NCI-H2029 treated with DMSO at 0.1 percent for 48 hours (cell line): ENCODE data around the gene ATG7.
"Not testable (repeated sequence)": the region's sequence is repeated elsewhere in the genome, so short reads cannot be mapped to it uniquely, and the experiment has no call there.

Experiments
- DNase-seq: peaks from one replicate; lab custom pipeline; 2025; lab: John Stamatoyannopoulos, UW

Gene ATG7

GRCh38 chr3:11434563-11435096 lies 162.4 kb downstream of the ATG7 start:
- no peak for DNase-seq

- DNase-seq, result no peak
Measured at GRCh38 chr3:11435440-11436165, 163.4 kb downstream of the ATG7 start.

DNA sequence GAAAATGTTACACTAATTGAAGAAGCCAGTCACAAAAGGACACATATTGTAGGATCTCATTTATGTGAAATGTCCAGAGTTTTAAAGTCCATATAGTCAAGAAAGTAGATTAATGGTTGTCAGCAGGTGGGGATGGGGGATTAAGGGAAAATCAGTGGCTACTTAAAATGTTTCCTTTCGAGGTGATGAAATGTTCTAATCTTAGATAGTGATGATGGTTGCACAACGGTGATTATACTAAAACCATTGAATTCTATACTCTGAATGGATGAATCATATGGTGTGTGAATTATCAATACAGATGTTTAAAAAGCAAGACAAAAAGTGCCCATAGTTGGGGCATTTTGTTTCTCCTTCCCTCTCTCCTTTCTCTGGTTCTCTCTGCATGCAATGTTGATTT lies 164.6 kb downstream of the ATG7 start:
- no peak for DNase-seq

- DNase-seq, result no peak
Measured at GRCh38 chr3:11437506-11437905, 165.3 kb downstream of the ATG7 start.

- DNase-seq, result no peak
Measured at GRCh38 chr3:11438646-11439045, 166.4 kb downstream of the ATG7 start.

GRCh38 chr3:11441346-11441745 lies 169.1 kb downstream of the ATG7 start:
- not testable (repeated sequence) for DNase-seq

DNA sequence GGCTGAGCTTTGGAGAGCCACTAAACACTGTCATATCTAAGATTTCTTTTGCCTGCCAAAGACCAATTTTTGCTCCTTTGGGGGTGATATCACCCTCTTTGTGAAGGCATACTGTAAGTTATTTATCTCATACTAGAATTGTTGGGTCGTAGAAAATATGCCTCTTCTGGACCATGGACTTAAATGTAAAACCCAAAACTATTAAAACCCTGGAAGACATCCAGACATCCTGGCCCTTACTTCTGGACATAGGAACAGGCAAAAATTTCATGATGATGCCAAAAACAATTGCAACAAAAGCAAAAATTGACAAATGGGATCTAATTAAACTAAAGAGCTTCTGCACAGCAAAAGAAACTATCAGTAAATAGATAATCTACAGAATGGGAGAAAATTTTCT lies 172.2 kb downstream of the ATG7 start:
- DNase-seq, result no peak

GRCh38 chr3:11445193-11445592 lies 173.0 kb downstream of the ATG7 start:
- not testable (repeated sequence) for DNase-seq

DNA sequence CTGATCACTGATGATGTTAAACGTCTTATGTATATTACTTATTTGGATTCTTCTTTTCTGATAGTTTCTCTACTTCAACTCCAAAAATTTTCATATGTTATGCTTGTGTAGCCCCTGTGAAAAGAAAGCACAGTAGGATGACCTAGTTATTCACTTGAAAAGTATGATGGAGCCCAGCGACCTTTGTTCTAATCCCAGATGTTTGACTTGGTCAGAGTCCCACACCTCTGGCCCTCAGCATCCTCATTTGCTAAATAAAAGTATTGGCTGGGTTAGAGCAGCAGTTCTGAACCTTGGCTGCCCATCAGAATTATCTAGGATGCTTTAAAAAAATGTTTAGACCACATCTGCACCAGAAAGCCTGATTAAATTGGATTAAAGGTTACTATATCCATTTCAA lies 173.7 kb downstream of the ATG7 start:
- no peak for DNase-seq

DNA sequence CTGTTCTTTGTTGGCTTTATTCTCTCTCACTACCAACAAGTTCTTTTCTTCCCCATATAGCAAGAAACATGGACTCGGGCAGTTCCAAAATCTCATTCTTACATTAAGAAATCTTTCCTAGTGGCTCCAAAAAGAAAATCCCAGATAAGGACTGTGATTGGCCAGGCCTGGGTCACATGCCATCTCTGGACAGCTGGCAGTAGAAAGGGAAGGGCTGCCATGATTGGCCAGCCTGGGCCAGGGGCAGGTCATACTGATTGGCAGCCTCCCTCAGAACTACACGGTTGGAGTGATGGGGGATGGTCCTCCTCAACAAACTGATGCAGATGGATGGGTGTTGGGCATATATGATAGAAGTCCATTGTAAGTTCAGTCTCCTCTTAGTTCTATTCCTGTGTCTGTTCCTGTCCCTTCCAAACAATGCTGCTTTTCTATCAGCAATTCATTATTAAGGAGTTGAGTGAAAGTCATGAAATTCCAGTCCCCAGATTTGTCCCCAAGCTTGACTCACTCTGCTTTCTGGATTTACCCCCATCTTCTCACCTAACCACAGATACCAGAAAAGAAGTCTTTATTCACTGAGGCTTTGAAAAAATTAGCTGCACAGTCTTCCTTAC lies 175.5 kb downstream of the ATG7 start:
- DNase-seq, result no peak

GRCh38 chr3:11450015-11450414 lies 177.8 kb downstream of the ATG7 start:
- no peak for DNase-seq

DNA sequence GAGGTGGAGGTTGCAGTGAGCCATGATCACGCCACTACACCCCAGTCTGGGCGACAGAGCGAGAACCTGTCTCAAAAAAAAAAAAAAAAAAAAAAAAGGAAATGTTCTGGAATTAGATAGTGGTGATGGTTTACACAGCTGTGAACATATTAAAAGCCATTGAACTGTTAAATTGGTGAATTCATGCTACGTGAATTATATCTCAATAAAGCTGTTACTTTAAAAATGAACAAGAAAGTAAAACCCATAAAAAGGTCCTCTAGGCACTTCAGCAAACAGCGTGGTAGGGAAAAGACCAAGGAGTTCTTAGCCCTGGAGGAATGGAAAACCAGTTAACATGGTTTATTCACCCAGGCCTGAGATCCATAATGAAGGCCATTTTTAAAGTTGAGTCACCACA lies 180.1 kb downstream of the ATG7 start:
- no peak for DNase-seq

DNA sequence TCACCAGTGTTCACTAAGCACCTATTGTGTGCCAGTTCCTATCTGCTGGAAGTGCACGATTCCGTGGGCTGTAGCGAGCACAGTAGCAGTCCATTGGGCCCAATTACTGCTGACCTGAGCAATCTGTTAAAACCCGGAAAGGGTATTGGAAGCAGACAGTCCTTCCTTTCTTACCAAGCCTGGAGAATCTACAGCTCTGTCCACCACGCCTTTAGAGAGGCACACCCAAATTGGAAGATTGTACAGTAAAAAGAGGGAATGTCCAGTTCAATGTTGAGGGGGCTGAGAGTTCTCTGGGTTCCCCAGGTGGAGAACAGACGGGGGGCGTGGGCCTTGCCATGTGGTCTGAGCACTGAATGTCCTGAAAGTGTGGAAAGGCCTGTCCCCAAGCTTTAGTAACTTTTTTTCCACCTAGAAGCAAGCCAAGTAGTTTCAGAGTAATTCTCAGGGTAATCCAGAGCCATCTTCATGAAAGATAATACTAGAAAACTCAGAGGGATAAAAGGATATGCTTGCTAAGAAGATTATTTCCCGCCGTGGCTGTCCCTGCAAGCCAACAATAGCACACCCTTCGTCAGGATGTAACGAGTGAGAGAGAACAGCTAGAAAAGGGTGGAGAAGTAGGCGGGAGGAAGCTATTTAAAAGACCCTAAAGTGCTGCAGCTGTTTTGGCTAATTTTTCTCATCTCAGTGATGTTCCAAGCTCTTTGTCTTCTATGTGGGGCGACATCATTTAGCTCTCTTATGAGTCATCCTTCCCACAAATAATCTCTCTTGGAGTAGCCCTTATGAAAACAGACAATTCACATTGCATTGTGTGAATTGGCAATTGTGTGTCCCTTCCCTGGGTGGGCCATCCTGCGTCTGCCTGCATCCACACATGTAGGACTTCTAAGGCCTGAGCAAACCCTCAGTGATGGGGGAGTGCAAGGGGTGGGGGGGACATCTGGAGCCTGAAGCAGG lies 181.0 kb downstream of the ATG7 start:
- DNase-seq, result peak; percentile 12

DNA sequence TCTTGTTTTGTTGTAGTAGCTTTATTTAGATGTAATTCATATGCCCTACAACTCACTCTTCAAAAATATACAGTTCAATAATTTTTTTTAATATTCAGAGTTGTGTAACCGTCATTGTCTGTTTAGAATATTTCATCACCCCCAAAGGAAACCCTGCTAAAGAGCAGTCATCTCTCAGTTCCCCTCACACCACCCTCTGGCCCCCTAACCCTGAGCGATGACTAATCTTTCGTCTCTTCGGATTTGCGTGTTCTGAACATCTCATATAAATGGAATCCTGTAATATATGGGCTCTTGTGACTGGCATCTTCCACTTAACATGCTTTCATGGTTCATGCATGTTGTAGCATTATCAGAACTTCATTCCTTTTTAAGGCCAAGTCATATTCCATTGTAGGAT lies 183.8 kb downstream of the ATG7 start:
- DNase-seq, result no peak

DNA sequence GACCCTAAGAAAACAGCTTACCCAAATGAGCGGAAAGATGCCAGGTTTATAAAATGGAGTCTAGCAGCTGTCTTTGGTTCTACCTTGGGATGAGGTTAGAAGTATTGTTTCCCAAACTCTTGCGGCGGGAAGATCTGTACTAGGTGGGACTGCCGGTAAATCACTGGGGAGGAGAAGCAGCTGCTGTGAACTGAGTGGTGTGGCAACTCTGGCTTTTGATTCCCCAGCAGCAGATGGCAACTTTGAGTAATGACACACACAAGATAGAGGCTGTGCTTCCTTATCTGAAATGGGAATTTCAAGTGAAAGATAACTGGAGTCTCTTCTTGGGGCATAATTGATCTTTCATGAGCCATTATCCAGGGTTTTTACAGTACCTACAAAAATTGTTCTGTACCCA lies 184.9 kb downstream of the ATG7 start:
- DNase-seq, result no peak

GRCh38 chr3:11459186-11459824 lies 187.1 kb downstream of the ATG7 start:
- DNase-seq, result no peak

DNA sequence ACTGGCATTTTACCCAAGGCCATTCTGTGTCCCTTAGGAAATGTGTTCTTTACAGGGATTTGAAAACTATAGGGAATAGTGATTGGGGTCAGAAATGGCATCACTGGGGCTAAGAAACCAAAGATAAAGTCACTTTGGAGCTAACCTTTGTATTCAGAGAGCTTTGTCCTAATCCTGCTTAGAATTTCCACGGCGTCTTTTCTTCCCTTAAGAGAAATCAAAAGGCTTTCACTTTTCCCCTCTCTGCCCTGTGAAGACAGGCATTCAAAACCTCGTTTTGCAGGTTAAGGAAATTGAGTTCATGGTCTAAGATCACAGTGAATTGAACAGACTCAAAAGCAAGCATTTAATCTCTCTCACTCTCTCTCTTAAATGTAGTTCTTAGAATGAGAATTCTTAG lies 189.0 kb downstream of the ATG7 start:
- no peak for DNase-seq

- not testable (repeated sequence) for DNase-seq
Measured at GRCh38 chr3:11462673-11463072, 190.5 kb downstream of the ATG7 start.

GRCh38 chr3:11463591-11463990 lies 191.4 kb downstream of the ATG7 start:
- DNase-seq, result no peak

DNA sequence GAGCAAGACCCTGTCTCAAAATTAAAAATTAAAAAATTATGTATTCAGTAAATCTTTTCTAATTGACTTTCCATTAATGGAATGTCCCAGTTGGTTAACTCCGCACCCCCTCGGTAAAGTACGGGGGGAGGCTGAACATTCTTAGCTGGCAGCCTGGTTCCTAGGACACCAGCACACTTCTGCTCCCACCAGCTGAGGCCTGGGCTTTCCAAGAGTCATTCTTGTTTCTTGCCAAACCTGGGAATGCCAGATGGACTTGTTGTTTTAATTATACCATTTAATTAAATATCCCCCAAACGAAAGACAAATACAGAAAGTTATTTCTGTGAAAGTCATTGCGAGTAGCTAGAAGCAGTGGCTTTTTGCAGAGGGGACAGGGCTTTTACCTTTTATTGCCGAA lies 192.2 kb downstream of the ATG7 start:
- DNase-seq, result no peak

- no peak for DNase-seq
Measured at GRCh38 chr3:11465744-11466616, 193.8 kb downstream of the ATG7 start.
